NCI-H1048 (cell line): ENCODE measurements around the gene AHCYL2.
"Not testable (repeated sequence)": the region's sequence is repeated elsewhere in the genome, so short reads cannot be mapped to it uniquely, and the experiment has no call there.

ENCODE experiments used
- DNase-seq: peaks from one replicate; lab custom pipeline; 2025; lab: John Stamatoyannopoulos, UW

AHCYL2 gene

DNA sequence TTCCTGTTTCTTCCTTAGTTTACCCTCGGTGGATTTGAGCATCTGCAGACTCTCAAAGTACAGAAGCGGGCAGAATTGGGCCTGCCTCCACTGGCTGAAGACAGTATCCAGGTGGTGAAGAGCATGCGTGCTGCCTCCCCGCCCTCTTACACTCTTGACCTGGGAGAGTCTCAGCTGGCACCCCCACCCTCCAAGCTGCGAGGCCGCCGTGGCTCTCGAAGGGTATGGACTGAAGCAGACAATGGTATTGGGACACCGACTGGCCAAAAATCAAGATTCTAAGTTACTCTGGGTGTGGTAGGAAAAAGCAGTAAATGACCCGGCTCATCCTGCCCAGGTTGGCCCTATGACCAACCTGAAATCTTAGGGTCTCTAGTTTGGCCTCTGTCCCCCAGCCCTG lies 231.6 kb downstream of the AHCYL2 start:
- DNase-seq, result no peak

DNA sequence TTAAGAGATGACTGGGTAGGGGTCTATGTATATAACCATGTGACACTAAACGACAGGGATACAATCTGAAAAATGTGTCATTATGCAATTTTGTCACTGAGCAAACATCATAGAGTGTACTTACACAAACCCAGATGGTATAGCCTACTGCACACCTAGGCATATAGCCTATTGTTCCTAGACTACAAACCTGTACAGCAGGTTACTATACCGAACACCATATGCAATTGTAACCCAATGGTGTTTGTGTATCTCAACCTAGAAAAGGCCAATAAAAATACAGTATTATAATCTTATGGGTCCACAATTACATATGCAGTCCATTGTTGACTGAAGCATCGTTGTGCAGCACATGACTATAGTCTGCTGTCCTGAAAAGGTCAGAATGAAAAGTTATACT lies 232.3 kb downstream of the AHCYL2 start:
- DNase-seq, result no peak

DNA sequence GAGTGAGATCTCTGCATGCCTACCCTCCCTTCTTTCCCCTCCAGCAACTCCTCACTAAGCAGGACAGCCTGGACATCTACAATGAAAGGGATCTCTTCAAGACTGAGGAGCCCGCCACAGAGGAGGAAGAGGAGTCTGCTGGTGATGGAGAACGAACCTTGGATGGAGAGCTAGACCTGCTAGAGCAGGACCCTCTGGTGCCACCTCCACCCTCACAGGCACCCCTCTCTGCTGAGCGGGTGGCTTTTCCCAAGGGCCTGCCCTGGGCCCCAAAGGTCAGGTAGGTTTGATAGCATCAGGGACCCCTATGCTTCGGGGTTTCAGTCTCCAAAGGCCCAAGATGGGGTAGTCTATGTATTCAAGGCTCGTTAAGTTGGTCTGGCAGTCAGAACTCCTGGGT lies 233.3 kb downstream of the AHCYL2 start:
- no peak for DNase-seq

DNA sequence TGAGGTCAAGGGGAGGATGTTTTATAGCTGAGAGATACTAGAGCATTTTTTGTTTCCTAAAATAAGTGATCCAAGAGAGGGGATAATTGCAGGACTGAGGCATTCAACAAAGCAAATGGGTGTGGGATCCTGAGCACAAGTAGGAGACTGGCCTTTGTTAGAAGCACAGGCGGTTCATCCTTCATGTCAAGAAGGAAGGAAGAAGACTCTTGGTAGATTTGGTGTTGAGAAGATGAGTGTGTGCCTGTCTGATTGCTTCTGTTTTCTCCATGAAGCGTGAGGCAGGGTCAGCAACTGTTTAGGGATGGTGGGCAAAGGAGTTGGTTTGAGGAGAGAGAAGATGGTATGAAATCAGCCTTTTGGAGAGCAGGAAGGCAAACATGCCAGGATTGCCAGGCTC lies 237.0 kb downstream of the AHCYL2 start:
- no peak for DNase-seq

DNA sequence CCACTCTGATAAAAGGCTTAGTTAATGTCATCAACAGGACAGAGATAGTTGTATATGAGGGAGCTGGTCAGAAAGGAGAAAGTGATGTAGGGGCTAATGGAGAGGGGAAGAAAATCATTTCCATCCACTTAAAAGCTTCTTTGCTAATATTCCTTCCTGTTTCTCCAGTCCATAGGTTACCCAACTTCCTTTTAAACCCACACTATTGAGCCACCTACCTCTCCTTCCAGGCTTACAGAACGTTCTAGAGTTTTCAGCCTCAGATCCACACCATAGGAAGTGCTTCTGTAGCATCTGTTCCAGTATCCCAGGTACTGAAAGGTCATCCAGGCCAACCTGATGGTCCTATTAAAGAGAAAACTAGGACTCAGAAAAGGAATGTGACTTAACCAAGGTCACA lies 237.6 kb downstream of the AHCYL2 start:
- DNase-seq, result no peak

DNA sequence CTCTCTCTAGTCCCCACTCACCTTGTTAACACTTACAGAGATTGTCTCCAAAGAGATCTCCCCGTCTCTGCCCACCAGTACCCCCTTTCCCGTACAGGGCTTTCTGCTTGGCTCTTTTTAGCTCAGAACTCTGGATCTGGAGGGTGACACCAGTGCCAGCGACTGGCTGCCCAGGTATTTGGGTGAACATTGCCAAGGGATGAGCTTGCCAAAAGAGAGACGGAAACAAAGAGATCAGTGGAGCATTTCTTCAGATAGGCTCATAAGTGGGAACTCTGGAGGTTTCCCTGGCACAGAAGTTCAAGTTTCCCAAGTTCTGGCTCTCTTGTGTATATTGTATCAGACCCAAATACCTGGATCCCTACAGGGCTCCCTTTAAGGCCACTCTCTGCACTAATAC lies 239.4 kb downstream of the AHCYL2 start:
- DNase-seq, result no peak

DNA sequence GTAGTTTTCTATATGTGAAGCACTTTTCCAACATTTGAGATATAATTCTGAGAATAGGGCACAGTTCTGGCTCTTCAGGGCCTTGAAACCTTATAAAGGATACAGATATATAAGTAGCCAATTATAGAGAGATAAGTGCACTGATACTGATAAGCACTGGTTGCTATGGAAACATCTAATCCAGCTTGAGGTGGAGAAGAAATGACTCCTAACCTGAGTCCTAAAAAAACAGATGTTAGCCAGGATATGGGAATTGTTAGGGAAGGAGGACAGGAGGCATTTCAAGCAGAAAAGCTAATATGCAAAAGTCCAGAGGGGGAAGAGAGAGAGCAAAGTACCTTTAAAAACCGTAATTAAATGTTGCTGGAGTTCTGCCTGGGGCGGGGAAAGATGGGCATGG lies 240.2 kb downstream of the AHCYL2 start:
- no peak for DNase-seq

DNA sequence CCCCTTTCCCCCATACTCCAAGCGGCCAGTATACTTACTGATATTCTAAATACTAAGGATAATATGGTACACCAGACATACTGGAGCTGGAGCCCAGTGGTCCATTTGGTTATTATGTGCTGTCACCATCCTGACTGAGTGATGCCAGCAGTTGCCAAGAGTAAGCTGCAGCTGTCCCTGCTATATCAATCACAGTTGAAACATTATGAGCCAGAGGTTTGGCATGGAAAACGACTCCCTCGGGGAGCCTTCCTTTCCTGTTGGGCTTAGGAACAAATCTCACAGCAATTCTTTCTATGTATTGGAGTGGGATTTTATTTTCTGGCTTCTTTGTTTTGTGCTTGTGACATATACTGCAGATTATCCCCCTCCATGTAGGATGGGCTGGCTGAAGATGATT lies 242.0 kb downstream of the AHCYL2 start:
- DNase-seq, result no peak

DNA sequence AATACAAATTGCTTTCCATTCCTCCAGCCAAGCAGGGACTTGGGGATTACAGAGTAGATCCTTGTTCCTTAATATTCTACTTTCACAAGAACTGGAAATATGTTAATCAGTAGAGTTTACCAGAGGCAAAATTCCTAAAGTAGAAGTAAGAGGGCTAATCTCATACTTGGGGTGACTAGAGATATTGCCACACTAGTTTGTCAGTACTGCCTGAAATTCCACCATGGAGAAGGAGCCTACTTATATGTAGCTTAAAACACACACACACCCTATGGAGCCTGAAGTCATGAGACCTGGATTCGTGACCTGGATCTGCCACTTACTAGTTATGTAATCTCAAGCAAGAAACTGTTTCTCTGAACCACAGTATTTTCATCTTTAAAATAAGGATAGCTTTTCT lies 243.3 kb downstream of the AHCYL2 start:
- DNase-seq, result no peak

DNA sequence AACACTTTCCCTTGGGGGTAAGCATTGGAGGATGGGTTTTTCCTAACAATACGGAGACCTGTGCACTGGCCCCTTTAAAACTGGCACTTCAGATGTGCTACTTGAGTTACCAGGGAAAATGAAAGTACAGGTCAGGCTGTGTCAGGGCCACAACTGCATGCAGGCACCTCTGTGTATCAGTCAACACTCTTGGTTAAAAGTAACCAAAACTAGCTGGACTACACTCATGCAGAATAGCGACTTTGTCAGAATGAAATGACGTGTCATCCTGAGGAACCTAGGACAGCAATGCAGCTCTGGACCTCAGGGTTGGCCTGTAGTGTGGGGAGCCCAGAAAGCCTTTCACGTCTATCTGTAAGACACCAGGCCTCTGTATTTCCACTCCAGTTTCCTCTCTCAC lies 243.7 kb downstream of the AHCYL2 start:
- DNase-seq, result no peak

DNA sequence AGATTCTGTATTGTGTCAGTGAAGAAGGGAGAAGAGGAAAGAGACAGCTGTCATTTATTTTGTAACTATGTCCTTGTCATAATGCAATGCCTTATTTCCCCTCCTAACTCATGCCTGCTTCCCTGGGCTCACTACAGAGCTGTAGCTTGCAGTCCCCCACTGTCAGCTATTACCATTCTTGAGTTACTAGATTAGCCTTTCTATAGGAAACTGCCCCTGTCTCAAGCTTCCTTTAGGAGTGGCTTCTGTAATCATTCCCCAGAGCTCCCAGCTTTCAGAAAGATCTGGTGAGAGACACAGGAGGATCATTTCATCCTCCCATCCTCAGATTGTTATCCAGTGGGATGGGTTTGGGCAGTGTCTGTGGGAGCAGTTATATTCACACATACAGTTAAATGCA lies 245.1 kb downstream of the AHCYL2 start:
- DNase-seq, result no peak

DNA sequence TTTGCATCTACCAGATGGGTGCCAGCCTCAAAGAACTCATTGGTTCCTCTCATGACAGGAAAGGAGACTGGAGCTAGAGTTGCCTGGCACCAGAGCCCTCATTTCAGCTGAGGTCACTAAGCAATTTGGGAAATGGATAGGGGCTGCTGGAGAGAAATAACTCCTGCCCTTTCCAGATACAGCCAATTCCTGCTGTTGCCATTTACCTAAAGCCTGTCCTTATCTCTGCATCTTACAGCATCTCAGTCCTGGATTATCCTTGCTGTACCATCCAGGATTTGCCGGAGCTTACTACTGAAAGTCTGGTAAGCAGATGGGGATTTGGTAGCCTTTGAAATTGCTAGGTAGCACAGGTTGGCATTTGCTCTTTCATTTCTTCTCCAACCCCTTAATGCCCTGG lies 245.6 kb downstream of the AHCYL2 start:
- no peak for DNase-seq

DNA sequence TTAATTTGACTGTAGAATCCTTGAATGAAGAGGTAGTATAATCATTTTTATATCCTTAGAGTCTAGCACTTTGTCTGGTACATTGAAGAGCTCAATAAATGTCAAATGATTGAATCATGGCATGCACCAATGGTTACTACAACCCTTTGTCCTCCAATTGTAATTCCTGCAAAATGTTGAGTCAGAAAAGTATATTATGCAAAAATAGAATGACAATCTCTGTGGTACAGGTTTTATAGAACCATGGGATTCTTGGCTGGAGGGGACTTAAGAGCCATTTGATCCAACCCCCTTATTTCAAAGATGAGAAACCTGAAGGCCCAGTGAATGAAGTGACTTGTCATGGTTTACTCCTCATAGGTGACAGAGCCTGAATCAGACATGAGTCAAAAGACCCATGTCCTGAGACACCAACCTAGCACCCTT lies 246.6 kb downstream of the AHCYL2 start:
- no peak for DNase-seq

DNA sequence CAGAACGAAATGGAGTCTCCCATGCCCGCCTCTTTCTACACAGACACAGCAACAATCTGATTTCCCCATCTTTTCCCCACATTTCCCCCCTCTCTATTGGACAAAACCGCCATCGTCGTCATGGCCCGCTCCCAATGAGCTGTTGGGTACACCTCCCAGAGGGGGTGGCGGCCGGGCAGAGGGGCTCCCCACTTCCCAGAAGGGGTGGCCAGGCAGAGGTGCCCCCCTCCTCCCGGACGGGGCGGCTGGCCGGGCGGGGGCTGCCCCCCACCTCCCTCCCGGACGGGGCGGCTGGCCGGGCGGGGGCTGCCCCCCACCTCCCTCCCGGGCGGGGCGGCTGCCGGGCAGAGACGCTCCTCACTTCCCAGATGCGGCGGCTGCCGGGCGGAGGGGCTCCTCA lies 251.1 kb downstream of the AHCYL2 start:
- not testable (repeated sequence) for DNase-seq

DNA sequence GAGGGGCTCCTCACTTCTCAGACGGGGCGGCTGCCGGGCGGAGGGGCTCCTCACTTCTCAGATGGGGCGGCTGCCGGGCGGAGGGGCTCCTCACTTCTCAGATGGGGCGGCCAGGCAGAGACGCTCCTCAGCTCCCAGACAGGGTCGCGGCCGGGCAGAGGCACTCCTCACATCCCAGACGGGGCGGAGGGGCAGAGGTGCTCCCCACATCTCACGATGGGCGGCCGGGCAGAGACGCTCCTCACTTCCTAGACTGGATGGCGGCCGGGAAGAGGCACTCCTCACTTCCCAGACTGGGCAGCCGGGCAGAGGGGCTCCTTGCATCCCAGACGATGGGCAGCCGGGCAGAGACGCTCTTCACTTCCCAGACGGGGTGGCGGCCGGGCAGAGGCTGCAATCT lies 251.6 kb downstream of the AHCYL2 start:
- not testable (repeated sequence) for DNase-seq
